Bronchial epithelial cell (primary cell): ENCODE data around the gene KRT40. TPM values are rescaled to one million over a fixed set of nuclear protein-coding genes. Genes with fewer than 3 reads are reported as not detected.

ENCODE experiments used
- DNase-seq: peaks from one replicate; pipeline ENCODE4 v3.0.0-alpha.2; 2010; ENCODE audit warnings: low read depth
- FAIRE-seq: peaks from 2 replicates; lab custom pipeline; 2011; peaks lifted over from hg19 to GRCh38; lab: Jason Lieb, UNC
- H3K27me3 ChIP-seq: 2 replicates; pipeline ENCODE4 v1.5.1; 2011; ENCODE audit warnings: low read length; ENCODE audit not compliant: control insufficient read depth, insufficient read depth
- H3K36me3 ChIP-seq: 2 replicates; pipeline ENCODE4 v1.5.1; 2011; ENCODE audit warnings: low read length; ENCODE audit not compliant: control insufficient read depth, insufficient read depth
- H3K4me3 ChIP-seq: 2 replicates; pipeline ENCODE4 v1.5.1; 2011; ENCODE audit warnings: mild to moderate bottlenecking, low read depth, low read length, control low read depth
- total RNA-seq: library from RNA; depleted of rRNA; stranded (reverse); fragments of >200 nt; gene quantifications from 2 replicates; pipeline ENCODE4 v1.2.1, GENCODE V29; 2014
- TF ChIP-seq, protein P1 (sequence below): IDR thresholded peaks from 2 replicates; pipeline ENCODE4 v1.5.1; 2011; ENCODE audit warnings: mild to moderate bottlenecking, moderate library complexity, low read length, control low read depth, inconsistent platforms; ENCODE audit not compliant: insufficient read depth, severe bottlenecking

KRT40 gene
- total RNA-seq, 1 donor from 2014 or later, result not detected

DNA sequence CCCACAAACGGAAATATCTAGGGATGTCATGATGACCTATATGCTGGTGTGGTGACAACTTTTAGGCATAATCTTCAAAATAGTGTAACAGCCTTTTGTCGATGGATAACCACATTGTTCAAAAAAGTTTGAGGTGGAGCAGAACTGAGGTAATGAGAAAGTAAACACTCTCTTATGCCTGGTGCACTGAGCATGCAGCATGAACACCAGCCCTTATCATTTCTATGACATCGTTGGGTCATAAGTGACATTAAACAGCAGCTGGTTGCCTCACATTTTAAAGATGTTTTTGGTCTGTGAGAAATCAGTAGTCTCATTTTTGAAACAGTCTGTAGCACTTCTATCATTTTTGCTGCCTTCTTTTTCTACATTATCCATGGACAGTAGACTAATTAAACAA, 48.5 kb downstream of the KRT40 start:
- FAIRE-seq, result peak; percentile 23
- H3K4me3 ChIP-seq, result no peak overlapping the region
- TF ChIP-seq, protein P1, sequence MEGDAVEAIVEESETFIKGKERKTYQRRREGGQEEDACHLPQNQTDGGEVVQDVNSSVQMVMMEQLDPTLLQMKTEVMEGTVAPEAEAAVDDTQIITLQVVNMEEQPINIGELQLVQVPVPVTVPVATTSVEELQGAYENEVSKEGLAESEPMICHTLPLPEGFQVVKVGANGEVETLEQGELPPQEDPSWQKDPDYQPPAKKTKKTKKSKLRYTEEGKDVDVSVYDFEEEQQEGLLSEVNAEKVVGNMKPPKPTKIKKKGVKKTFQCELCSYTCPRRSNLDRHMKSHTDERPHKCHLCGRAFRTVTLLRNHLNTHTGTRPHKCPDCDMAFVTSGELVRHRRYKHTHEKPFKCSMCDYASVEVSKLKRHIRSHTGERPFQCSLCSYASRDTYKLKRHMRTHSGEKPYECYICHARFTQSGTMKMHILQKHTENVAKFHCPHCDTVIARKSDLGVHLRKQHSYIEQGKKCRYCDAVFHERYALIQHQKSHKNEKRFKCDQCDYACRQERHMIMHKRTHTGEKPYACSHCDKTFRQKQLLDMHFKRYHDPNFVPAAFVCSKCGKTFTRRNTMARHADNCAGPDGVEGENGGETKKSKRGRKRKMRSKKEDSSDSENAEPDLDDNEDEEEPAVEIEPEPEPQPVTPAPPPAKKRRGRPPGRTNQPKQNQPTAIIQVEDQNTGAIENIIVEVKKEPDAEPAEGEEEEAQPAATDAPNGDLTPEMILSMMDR, result no peak
- no peaks in the 10 kb centered on the region for H3K27me3 ChIP-seq
- H3K36me3 ChIP-seq, result no peaks in the 10 kb centered on the region
- DNase-seq, result no peak

DNA sequence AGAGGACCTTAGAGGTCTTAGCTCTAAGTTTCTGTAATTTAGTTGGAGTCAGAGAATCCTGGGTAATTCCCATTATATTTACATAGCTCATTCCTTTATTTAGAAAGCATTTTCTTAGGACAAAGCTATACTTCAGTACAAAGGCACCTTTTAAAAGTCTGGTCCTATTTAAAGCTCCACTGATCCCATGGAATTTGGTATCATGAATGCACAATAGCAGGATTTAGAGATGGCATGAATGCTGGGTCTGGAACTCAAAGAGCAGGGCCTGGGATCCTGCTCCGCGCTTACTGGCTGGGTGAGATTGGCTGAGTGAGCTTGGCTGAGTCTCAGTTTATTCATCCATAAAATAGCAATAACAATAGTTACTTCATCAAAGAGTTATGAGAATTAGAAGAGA, 51.5 kb downstream of the KRT40 start:
- H3K36me3 ChIP-seq, result no peaks in the 10 kb centered on the region
- TF ChIP-seq, protein P1, result no peak
- H3K27me3 ChIP-seq, result no peaks in the 10 kb centered on the region
- no peak overlapping the region for H3K4me3 ChIP-seq
- DNase-seq, result no peak
- no peak for FAIRE-seq

GRCh38 chr17:40931311-40931710, 52.8 kb downstream of the KRT40 start:
- DNase-seq (peak; percentile 72), FAIRE-seq (peak; percentile 66)
- no peaks in the 10 kb centered on the region for H3K27me3 ChIP-seq
- no peaks in the 10 kb centered on the region for H3K36me3 ChIP-seq
- no peak overlapping the region for H3K4me3 ChIP-seq
- TF ChIP-seq, protein P1, result no peak

Other genes with a start within 250 kb of the KRT40 start
- not detected in 2 replicates for gene KRT25, start 229.0 kb downstream of the KRT40 start, total RNA-seq
- not detected in 2 replicates for gene KRT26, start 212.1 kb downstream of the KRT40 start, total RNA-seq
- gene KRT27, start 201.8 kb downstream of the KRT40 start, total RNA-seq, result not detected in 2 replicates
- not detected in 2 replicates for gene KRT28, start 184.4 kb downstream of the KRT40 start, total RNA-seq
- 5.8 and 6.3 TPM in 2 replicates for gene KRT10, start 161.7 kb downstream of the KRT40 start, total RNA-seq
- not detected in 2 replicates for gene KRT12, start 117.1 kb downstream of the KRT40 start, total RNA-seq
- not detected in 2 replicates for gene KRT20, start 99.1 kb downstream of the KRT40 start, total RNA-seq
- 12.9 and 29.4 TPM in 2 replicates for gene KRT23, start 46.7 kb downstream of the KRT40 start, total RNA-seq
- gene KRT39, start 17.4 kb downstream of the KRT40 start, total RNA-seq, result not detected in 2 replicates
- not detected in 2 replicates for gene KRTAP3-3, start 9.8 kb upstream of the KRT40 start, total RNA-seq
- gene KRTAP3-2, start 15.6 kb upstream of the KRT40 start, total RNA-seq, result not detected in 2 replicates
- not detected in 2 replicates for gene KRTAP3-1, start 24.8 kb upstream of the KRT40 start, total RNA-seq
- gene KRTAP1-5, start 42.9 kb upstream of the KRT40 start, total RNA-seq, result not detected in 2 replicates
- gene KRTAP1-4, start 45.9 kb upstream of the KRT40 start, total RNA-seq, result not detected in 2 replicates
- not detected in 2 replicates for gene KRTAP1-3, start 50.5 kb upstream of the KRT40 start, total RNA-seq
- gene KRTAP1-1, start 57.1 kb upstream of the KRT40 start, total RNA-seq, result not detected in 2 replicates
- gene KRTAP2-1, start 63.0 kb upstream of the KRT40 start, total RNA-seq, result not detected in 2 replicates
- gene KRTAP2-2, start 70.9 kb upstream of the KRT40 start, total RNA-seq, result not detected in 2 replicates
- not detected in 2 replicates for gene KRTAP2-3, start 75.8 kb upstream of the KRT40 start, total RNA-seq
- not detected in 2 replicates for gene KRTAP2-4, start 81.6 kb upstream of the KRT40 start, total RNA-seq
- gene KRTAP4-7, start 99.8 kb upstream of the KRT40 start, total RNA-seq, result not detected in 2 replicates
- gene KRTAP4-8, start 113.8 kb upstream of the KRT40 start, total RNA-seq, result not detected in 2 replicates
- not detected in 2 replicates for gene KRTAP4-16, start 117.9 kb upstream of the KRT40 start, total RNA-seq
- not detected in 2 replicates for gene KRTAP4-9, start 121.1 kb upstream of the KRT40 start, total RNA-seq
- gene KRTAP4-11, start 134.0 kb upstream of the KRT40 start, total RNA-seq, result not detected in 2 replicates
- not detected in 2 replicates for gene KRTAP4-12, start 139.9 kb upstream of the KRT40 start, total RNA-seq
- not detected in 2 replicates for gene KRTAP4-6, start 156.2 kb upstream of the KRT40 start, total RNA-seq
- gene KRTAP4-5, start 165.5 kb upstream of the KRT40 start, total RNA-seq, result not detected in 2 replicates
- not detected in 2 replicates for gene KRTAP4-4, start 176.4 kb upstream of the KRT40 start, total RNA-seq
- not detected in 2 replicates for gene KRTAP4-3, start 183.9 kb upstream of the KRT40 start, total RNA-seq
- gene KRTAP4-2, start 193.9 kb upstream of the KRT40 start, total RNA-seq, result not detected in 2 replicates
- not detected in 2 replicates for gene KRTAP4-1, start 200.6 kb upstream of the KRT40 start, total RNA-seq
- not detected in 2 replicates for gene KRTAP9-1, start 205.6 kb upstream of the KRT40 start, total RNA-seq
- gene KRTAP9-2, start 242.3 kb upstream of the KRT40 start, total RNA-seq, result not detected in 2 replicates
- gene KRTAP9-3, start 248.1 kb upstream of the KRT40 start, total RNA-seq, result not detected in 2 replicates